ENCODE data around the gene TMEM200A. TPM values are rescaled to one million over a fixed set of nuclear protein-coding genes. Genes with fewer than 3 reads are reported as not detected.
"Not testable (repeated sequence)": the region's sequence is repeated elsewhere in the genome, so short reads cannot be mapped to it uniquely, and the experiment has no call there.

TMEM200A gene
- total RNA-seq, 2 donors from 2014 or later: 0.87 to 5.1 TPM

- intact Hi-C loops (cut with DNase I): no loop called here
- Histone ChIP-seq H3K4me3 (no peak overlapping the region), H3K27ac (no peak overlapping the region), H3K9me3 (no peaks in the 10 kb centered on the region), H3K27me3 (replicated peaks; ENCODE audit: insufficient read depth) (no peaks in the 10 kb centered on the region), H3K4me1 (replicated peaks) (no peaks in the 10 kb centered on the region), H3K36me3 (no peaks in the 10 kb centered on the region)
- TF ChIP-seq POLR2A (IDR thresholded peaks at IDR 0.05): no peak
- TF ChIP-seq POLR2AphosphoS5 (IDR thresholded peaks at IDR 0.05): no peak
- TF ChIP-seq CTCF (IDR thresholded peaks at IDR 0.05): no peak
- DNase-seq (ENCODE audit: low spot score): no peak
- WGBS: 64% methylated on average over 3 of the region's 3 CpGs
Measured at GRCh38 chr6:130326496-130326895, 39.3 kb upstream of the TMEM200A start.

DNA sequence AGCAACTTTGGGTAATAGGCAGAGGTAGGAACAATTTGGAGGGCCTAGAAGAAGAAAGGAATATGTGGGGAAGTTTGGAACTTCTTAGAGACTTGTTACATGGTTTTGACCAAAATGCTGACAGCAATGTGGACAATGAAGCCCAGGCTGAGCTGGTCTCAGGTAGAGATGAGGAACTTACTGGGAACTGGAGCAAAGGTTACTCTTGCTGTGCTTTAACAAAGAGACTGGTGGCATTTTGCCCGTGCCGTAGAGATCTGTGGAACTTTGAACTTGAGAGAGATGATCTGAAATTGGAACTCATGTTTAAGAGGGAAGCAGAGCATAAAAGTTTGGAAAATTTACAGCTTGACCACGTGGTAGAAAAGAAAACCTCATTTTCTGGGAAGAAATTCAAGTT is 28.3 kb upstream of the TMEM200A start:
- H3K27ac ChIP-seq: no peak overlapping the region
- no peaks in the 10 kb centered on the region for H3K4me1 ChIP-seq (replicated peaks)
- intact Hi-C loops (cut with DNase I): no loop called here
- H3K27me3 ChIP-seq (replicated peaks; ENCODE audit: insufficient read depth): no peaks in the 10 kb centered on the region
- no peaks in the 10 kb centered on the region for H3K36me3 ChIP-seq
- H3K4me3 ChIP-seq: no peak overlapping the region
- H3K9me3 ChIP-seq: no peaks in the 10 kb centered on the region
- TF ChIP-seq POLR2AphosphoS5 (IDR thresholded peaks at IDR 0.05) (no peak), POLR2A (IDR thresholded peaks at IDR 0.05) (no peak), CTCF (IDR thresholded peaks at IDR 0.05) (no peak)
- 55% methylated on average over 3 of the region's 3 CpGs for WGBS
- DNase-seq (ENCODE audit: low spot score): no peak

- DNase-seq (ENCODE audit: low spot score); H3K9me3 ChIP-seq; H3K27ac ChIP-seq; H3K36me3 ChIP-seq; H3K27me3 ChIP-seq (replicated peaks; ENCODE audit: insufficient read depth); H3K4me1 ChIP-seq (replicated peaks); intact Hi-C loops (cut with DNase I); H3K4me3 ChIP-seq: not testable (repeated sequence)
- WGBS: 87% methylated on average over 9 of the region's 9 CpGs
Measured at GRCh38 chr6:130346324-130346723, 19.5 kb upstream of the TMEM200A start.

DNA sequence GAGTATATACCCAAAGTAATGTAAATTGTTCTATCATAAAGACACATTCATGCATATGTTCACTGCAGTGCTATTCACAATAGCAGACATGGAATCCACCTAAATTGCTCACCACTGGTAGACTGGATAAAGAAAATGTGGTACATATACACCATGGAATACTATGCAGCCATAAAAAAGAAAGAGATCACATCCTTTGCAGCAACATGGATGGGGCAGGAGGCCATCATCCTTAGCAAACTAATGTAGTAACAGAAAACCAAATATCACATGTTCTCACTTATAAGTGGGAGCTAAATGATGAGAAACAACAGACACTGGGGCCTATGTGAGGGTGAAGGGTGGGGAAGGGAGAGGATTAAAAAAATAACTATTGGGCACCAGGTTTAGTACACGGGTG is 11.5 kb upstream of the TMEM200A start:
- Histone ChIP-seq H3K36me3 (no peaks in the 10 kb centered on the region), H3K4me1 (replicated peaks) (no peaks in the 10 kb centered on the region), H3K27me3 (replicated peaks; ENCODE audit: insufficient read depth) (no peaks in the 10 kb centered on the region), H3K27ac (no peak overlapping the region), H3K9me3 (no peaks in the 10 kb centered on the region), H3K4me3 (no peak overlapping the region)
- intact Hi-C loops (cut with DNase I): no loop called here
- WGBS: 87% methylated on average over 1 of the region's 1 CpG
- TF ChIP-seq POLR2A (IDR thresholded peaks at IDR 0.05): no peak
- TF ChIP-seq POLR2AphosphoS5 (IDR thresholded peaks at IDR 0.05): no peak
- no peak for TF ChIP-seq CTCF (IDR thresholded peaks at IDR 0.05)
- no peak for DNase-seq (ENCODE audit: low spot score)

GRCh38 chr6:130355572-130355971 is 10.2 kb upstream of the TMEM200A start:
- 90% methylated on average over 1 of the region's 1 CpG for WGBS
- Histone ChIP-seq H3K36me3 (no peaks in the 10 kb centered on the region), H3K27ac (no peak overlapping the region), H3K4me3 (no peak overlapping the region), H3K4me1 (replicated peaks) (no peaks in the 10 kb centered on the region), H3K27me3 (replicated peaks; ENCODE audit: insufficient read depth) (no peaks in the 10 kb centered on the region), H3K9me3 (no peaks in the 10 kb centered on the region)
- TF ChIP-seq POLR2AphosphoS5 (IDR thresholded peaks at IDR 0.05) (no peak), POLR2A (IDR thresholded peaks at IDR 0.05) (no peak), CTCF (IDR thresholded peaks at IDR 0.05) (no peak)
- intact Hi-C loops (cut with DNase I): no loop called here
- no peak for DNase-seq (ENCODE audit: low spot score)

All from prostate gland (tissue), 2 donors.